GM06990 (cell line): Measurements from ENCODE around the gene TANC1.

Experiments
- DNase-seq: peaks from one replicate; pipeline ENCODE4 v3.0.0-alpha.2; 2011; ENCODE audit not compliant: insufficient read length; ENCODE audit errors: extremely low read depth
- H3K27me3 ChIP-seq: replicated peaks from 2 replicates; pipeline ENCODE4 v1.6.0; 2011; ENCODE audit warnings: low read length; ENCODE audit not compliant: control insufficient read depth, insufficient read depth
- H3K36me3 ChIP-seq: 2 replicates; pipeline ENCODE4 v1.5.1; 2011; ENCODE audit warnings: low read length; ENCODE audit not compliant: control insufficient read depth, insufficient read depth
- H3K4me3 ChIP-seq: replicated peaks from 2 replicates; pipeline ENCODE4 v1.5.1; 2011; ENCODE audit warnings: low read depth, mild to moderate bottlenecking, control low read depth, low read length
- TF ChIP-seq, protein P1 (sequence below): IDR thresholded peaks from 2 replicates; pipeline ENCODE4 v1.5.1; 2011; ENCODE audit warnings: low read length, control low read depth, mild to moderate bottlenecking, inconsistent platforms; ENCODE audit not compliant: insufficient read depth, poor library complexity, severe bottlenecking

TANC1 gene

DNA sequence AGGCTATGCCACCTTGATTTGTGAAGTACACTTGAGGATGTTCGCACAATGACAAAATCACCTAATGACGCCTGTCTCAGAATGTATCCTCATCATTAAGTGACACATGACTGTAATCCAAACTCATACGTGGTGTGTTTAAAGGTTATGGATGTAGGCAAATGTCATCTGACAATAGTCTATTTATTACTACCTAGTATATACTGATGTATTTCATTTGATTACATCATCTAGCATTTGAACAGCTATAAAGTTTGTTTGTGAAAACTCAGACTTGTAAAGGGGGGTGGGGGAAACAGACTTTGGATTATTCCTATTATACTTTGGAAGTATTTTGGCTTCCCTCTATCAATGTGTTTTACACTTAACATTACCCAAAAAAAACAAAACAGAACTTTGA is 129.9 kb downstream of the TANC1 start:
- Histone ChIP-seq H3K36me3 (peaks cover 1% of the 10 kb centered on the region), H3K4me3 (no peak overlapping the region), H3K27me3 (no peaks in the 10 kb centered on the region)
- TF ChIP-seq, protein P1, sequence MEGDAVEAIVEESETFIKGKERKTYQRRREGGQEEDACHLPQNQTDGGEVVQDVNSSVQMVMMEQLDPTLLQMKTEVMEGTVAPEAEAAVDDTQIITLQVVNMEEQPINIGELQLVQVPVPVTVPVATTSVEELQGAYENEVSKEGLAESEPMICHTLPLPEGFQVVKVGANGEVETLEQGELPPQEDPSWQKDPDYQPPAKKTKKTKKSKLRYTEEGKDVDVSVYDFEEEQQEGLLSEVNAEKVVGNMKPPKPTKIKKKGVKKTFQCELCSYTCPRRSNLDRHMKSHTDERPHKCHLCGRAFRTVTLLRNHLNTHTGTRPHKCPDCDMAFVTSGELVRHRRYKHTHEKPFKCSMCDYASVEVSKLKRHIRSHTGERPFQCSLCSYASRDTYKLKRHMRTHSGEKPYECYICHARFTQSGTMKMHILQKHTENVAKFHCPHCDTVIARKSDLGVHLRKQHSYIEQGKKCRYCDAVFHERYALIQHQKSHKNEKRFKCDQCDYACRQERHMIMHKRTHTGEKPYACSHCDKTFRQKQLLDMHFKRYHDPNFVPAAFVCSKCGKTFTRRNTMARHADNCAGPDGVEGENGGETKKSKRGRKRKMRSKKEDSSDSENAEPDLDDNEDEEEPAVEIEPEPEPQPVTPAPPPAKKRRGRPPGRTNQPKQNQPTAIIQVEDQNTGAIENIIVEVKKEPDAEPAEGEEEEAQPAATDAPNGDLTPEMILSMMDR, result no peak
- no peak for DNase-seq

DNA sequence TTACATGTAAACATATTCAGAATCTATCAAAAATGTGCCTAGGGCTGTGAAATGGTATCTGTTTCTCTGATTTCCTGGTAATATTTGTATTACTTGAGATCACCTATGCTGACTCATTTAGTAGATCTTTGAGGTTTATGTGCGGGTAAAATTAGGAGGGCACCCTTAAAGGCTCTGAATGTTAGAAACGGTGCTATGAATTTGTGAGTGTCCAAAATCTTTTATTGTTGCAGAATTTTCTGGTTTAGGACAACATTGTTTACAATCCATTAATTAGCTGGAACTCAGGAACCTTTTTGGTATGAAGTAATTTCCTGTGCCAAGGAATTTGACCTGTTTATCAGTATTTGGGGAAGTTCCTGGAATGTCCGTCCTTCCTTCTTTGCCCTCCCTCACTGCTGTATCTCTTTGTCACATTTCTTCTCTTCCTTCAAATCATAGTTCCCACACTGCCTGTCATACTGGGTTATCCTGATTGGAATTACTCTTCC is 130.5 kb downstream of the TANC1 start:
- no peak overlapping the region for H3K4me3 ChIP-seq
- TF ChIP-seq, protein P1, result no peak
- no peaks in the 10 kb centered on the region for H3K27me3 ChIP-seq
- peaks cover 1% of the 10 kb centered on the region for H3K36me3 ChIP-seq
- no peak for DNase-seq

DNA sequence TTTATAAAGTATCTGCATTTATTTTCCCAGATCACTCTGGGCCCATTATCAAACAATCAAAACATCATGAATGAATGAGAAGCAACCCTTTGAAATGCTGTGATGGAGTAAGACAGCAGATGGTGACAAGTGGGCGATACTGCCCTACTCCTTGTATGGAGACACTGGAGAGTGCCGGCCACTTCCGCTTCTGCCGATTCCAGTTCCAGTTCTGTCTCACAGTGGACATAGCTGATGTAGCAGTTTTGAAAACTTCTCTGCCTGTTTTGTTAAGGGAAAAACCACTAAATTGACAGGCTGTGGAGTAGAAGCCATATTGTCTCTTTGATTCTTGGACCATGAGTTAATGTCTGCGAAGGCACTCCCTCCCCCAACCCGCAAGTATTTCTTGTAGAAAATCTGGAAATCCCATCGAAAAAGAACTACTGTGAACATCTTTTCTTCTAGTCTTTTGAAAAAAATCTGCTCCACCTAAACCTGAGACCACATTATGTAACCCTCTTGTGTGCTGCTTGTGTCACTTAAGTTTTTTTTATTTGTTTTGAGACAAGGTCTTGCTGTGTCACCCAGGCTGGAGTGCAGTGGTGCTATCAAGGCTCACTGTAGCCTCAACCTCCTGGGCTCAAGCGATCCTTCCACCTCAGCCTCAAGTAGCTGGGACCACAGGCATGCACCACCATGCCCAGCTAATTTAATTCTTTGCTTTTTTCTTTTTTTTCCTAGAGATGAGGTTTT is 133.5 kb downstream of the TANC1 start:
- Histone ChIP-seq H3K4me3 (no peak overlapping the region), H3K36me3 (peaks cover 1% of the 10 kb centered on the region), H3K27me3 (no peaks in the 10 kb centered on the region)
- no peak for DNase-seq
- TF ChIP-seq, protein P1, result no peak

DNA sequence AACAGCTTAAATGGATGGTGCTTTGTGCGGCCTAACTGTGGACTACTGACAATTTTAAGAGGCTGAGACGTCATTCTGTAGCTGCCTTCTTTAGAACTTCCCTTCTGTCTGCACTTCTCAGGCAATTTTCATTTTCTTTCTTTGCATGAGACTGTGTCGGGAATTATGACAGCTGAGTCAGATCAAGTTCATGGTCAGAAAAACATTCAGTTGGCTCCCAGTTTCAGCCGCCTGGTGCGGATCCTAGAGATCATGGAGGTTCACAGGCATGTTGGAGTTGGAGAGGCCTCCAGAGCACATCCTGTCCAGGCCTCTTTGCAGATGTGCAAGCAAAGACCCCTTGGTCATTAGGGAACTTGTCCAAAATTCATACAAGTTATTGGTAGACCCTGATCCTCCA is 135.0 kb downstream of the TANC1 start:
- no peak overlapping the region for H3K4me3 ChIP-seq
- H3K27me3 ChIP-seq, result no peaks in the 10 kb centered on the region
- TF ChIP-seq, protein P1, result no peak
- DNase-seq, result no peak
- H3K36me3 ChIP-seq, result no peaks in the 10 kb centered on the region

DNA sequence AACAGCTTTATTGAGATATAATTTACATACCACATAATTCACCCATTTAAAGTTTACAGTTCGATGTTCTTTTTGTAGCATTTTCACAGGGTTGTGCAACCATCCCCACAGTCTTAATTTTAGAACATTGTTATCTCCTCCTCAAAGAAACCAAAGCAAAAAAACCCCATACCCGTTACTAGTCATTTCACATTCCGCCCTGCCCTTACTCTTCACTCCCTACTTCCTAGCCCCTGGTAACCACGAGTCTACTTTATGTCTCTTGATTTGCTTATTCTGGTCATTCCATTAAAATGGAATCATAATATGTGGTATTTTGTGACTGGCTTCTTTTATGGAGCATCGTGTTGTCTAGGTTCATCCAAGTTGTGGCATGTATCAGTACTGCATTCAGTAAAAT is 137.7 kb downstream of the TANC1 start:
- H3K27me3 ChIP-seq, result no peaks in the 10 kb centered on the region
- TF ChIP-seq, protein P1, result no peak
- no peak overlapping the region for H3K4me3 ChIP-seq
- no peak for DNase-seq
- H3K36me3 ChIP-seq, result no peaks in the 10 kb centered on the region
